Kidney (tissue), 14 donors: ENCODE data around the gene APBB2. TPM values are rescaled to one million over a fixed set of nuclear protein-coding genes. Genes with fewer than 3 reads are reported as not detected.

ENCODE experiments used
- DNase-seq, 5 donors: peaks; one replicate each; pipeline ENCODE4 v3.0.0-alpha.2; 2013 to 2020
- FAIRE-seq: peaks from 2 replicates; lab custom pipeline; 2012; peaks lifted over from hg19 to GRCh38; lab: Jason Lieb, UNC
- H3K27ac ChIP-seq, 2 donors: one replicate each; pipeline ENCODE4 v1.7.0; 2013; ENCODE audit warnings: low read depth in 2 of 2, low read length in 2 of 2, inconsistent platforms in 1 of 2
- H3K27me3 ChIP-seq: one replicate; pipeline ENCODE4 v1.7.1; 2013; ENCODE audit warnings: low read length, inconsistent platforms; ENCODE audit not compliant: control insufficient read depth, insufficient read depth
- H3K36me3 ChIP-seq, 3 donors: one replicate each; pipeline versions ENCODE4 v1.7.0 to v1.7.1; 2013; ENCODE audit warnings: low read length in 3 of 3, control low read depth in 1 of 3, inconsistent platforms in 1 of 3; ENCODE audit not compliant: insufficient read depth in 3 of 3, control insufficient read depth in 2 of 3
- H3K4me1 ChIP-seq, 3 donors: one replicate each; pipeline versions ENCODE4 v1.7.0 to v1.7.1; 2013; ENCODE audit warnings: low read length in 3 of 3, inconsistent platforms in 1 of 3, low read depth in 1 of 3; ENCODE audit not compliant: control insufficient read depth in 2 of 3, insufficient read depth in 2 of 3
- H3K4me3 ChIP-seq, 3 donors: one replicate each; pipeline versions ENCODE4 v1.7.0 to v1.8.1; 2013; ENCODE audit warnings: low read length in 3 of 3, control low read depth in 1 of 3, inconsistent platforms in 1 of 3
- H3K9ac ChIP-seq, 3 donors: one replicate each; pipeline versions ENCODE4 v1.7.0 to v1.7.1; 2013; ENCODE audit warnings: low read length in 3 of 3, control low read depth in 1 of 3, inconsistent platforms in 1 of 3
- H3K9me3 ChIP-seq, 3 donors: one replicate each; pipeline versions ENCODE4 v1.7.0 to v1.7.1; 2013; ENCODE audit warnings: low read length in 3 of 3, control low read depth in 1 of 3, inconsistent platforms in 1 of 3; ENCODE audit not compliant: control insufficient read depth in 2 of 3, insufficient read depth in 1 of 3
- CTCF ChIP-seq: IDR thresholded peaks from 3 replicates; pipeline ENCODE4 v1.5.1; 2012; ENCODE audit warnings: mild to moderate bottlenecking, moderate library complexity, borderline replicate concordance; ENCODE audit not compliant: insufficient read depth; ENCODE audit errors: extremely low read depth
- intact Hi-C: fragments of 100-400 bp; cut with DNase I; formaldehyde crosslinking; loops from one replicate; pipeline ENCODE4 v1.11.1; 2022
- polyA plus RNA-seq: library from polyadenylated mRNA; stranded (reverse); fragments of 350-450 nt; fragmentation: Illumina TruSeq; extraction: RNeasy Lipid Tissue Mini Kit (QIAGEN cat#74804); gene quantifications from one replicate; pipeline ENCODE4 v1.2.3, GENCODE V29; 2014; ENCODE audit warnings: low read depth, low replicate concordance; ENCODE audit not compliant: insufficient read depth
- total RNA-seq: library from RNA; stranded (reverse); fragmentation: NEBNext Ultra II Directional; extraction: Animal tissue kit (Norgen Biotek cat#: 25700); gene quantifications from one replicate; pipeline ENCODE4 v1.2.1, GENCODE V29; 2021
- donor health status: control.
- donor health status: control.
- donor health status: control.
- donor health status: control.
- donor health status: control.
- donor health status: DM: yes; HTN: yes; CAD: no.
- donor health status: Normal renal cell carcinoma (clear cell type).

Gene APBB2
- total and polyA plus RNA-seq, 2 donors from 2014 or later = 13.4 to 65.6 TPM

GRCh38 chr4:41015016-41015675 is 199.2 kb downstream of the APBB2 start:
- no peak for TF ChIP-seq CTCF
- Histone ChIP-seq H3K9me3 (no peaks in the 10 kb centered on the region), H3K27ac (no peak overlapping the region), H3K9ac (no peak overlapping the region), H3K4me3 (no peak overlapping the region), H3K36me3 (no peaks in the 10 kb centered on the region), H3K4me1 (peaks cover 0 to 4% (median 4%) of the 10 kb centered on the region in 3 donors), H3K27me3 (no peaks in the 10 kb centered on the region)
- peak in 1 of 5 donors; percentile 38 for DNase-seq
- no peak for FAIRE-seq
- intact Hi-C loops = no loop called here

- Histone ChIP-seq H3K36me3 (no peaks in the 10 kb centered on the region), H3K27ac (peak overlapping the region; percentile 3 to 20), H3K4me1 (peaks cover 0 to 4% (median 4%) of the 10 kb centered on the region in 3 donors), H3K4me3 (no peak overlapping the region), H3K9ac (no peak overlapping the region), H3K9me3 (no peaks in the 10 kb centered on the region), H3K27me3 (no peaks in the 10 kb centered on the region)
- no peak for FAIRE-seq
- intact Hi-C loops = no loop called here
- peak in 1 of 5 donors; percentile 29 for DNase-seq
- TF ChIP-seq CTCF = no peak
Observed at GRCh38 chr4:41014158-41014557, 200.2 kb downstream of the APBB2 start.

GRCh38 chr4:41013746-41014145 is 200.6 kb downstream of the APBB2 start:
- Histone ChIP-seq H3K4me3 (no peak overlapping the region), H3K9me3 (no peaks in the 10 kb centered on the region), H3K36me3 (no peaks in the 10 kb centered on the region), H3K27ac (peak overlapping the region; percentile 3 to 20), H3K4me1 (peaks cover 0 to 4% (median 4%) of the 10 kb centered on the region in 3 donors), H3K9ac (no peak overlapping the region), H3K27me3 (no peaks in the 10 kb centered on the region)
- intact Hi-C loops = no loop called here
- FAIRE-seq (no peak), DNase-seq (peak in 2 of 5 donors; percentile 11 to 26)
- no peak for TF ChIP-seq CTCF
